GM12878 (cell line): ENCODE results near the gene CDSN. TPM values are rescaled to one million over a fixed set of nuclear protein-coding genes. Genes with fewer than 3 reads are reported as not detected.

Source experiments
- ATAC-seq: fragments of 200-7000 bp; cut with Tn5 transposase; 3 replicates; pipeline ENCODE4 v1.9.1; 2020; ENCODE audit warnings: mild to moderate bottlenecking, moderate library complexity
- BruUV-seq: library from RNA; stranded (reverse); fragments of 400-500 nt; replicated peaks from 2 replicates; lab custom pipeline; 2021; lab: Mats Ljungman, UMichigan
- CTCF ChIA-PET: fragments of 300-600 bp; sonication (Branson Sonifier 250); formaldehyde crosslinking; extraction: SDS; loops from one replicate; lab custom pipeline; 2021; ENCODE audit warnings: inconsistent platforms; lab: Yijun Ruan, JAX
- POLR2A ChIA-PET: fragments of 350-600 bp; formaldehyde crosslinking; extraction: SDS; loops from one replicate; lab custom pipeline; 2021; ENCODE audit warnings: inconsistent platforms; lab: Charles Lee
- RAD21 ChIA-PET: fragments of 300-600 bp; sonication (Branson Sonifier 250); formaldehyde crosslinking; loops from one replicate; lab custom pipeline; 2023; ENCODE audit warnings: antibody characterized with exemption; ENCODE audit not compliant: unreplicated experiment; lab: Charles Lee
- SMC1A ChIA-PET: fragments of 300-600 bp; sonication (Branson Sonifier 250); formaldehyde crosslinking; loops from one replicate; lab custom pipeline; 2023; ENCODE audit not compliant: unreplicated experiment, uncharacterized antibody; lab: Charles Lee
- DNase-seq: peaks from one replicate; pipeline ENCODE4 v3.0.0-alpha.2; 2011; ENCODE audit warnings: low read depth, low spot score
- FAIRE-seq: peaks from 3 replicates; lab custom pipeline; 2011; peaks lifted over from hg19 to GRCh38; lab: Jason Lieb, UNC
- H2AFZ ChIP-seq: 2 replicates; pipeline ENCODE4 v1.6.0; 2011; ENCODE audit warnings: low read depth, low read length, control low read depth; ENCODE audit not compliant: control insufficient read depth
- H3K27ac ChIP-seq: 2 replicates; pipeline ENCODE4 v1.5.1; 2011; ENCODE audit warnings: control low read depth; ENCODE audit not compliant: control insufficient read depth, insufficient read depth
- H3K27me3 ChIP-seq, 2 experiments: replicated peaks in 1 of 2; 2 replicates each; pipeline versions ENCODE4 v1.6.0 to v1.6.1; 2011; ENCODE audit warnings: low read length in 1 of 2; ENCODE audit not compliant: control insufficient read depth in 2 of 2, insufficient read depth in 2 of 2
- H3K36me3 ChIP-seq, 2 experiments: 2 replicates each; pipeline ENCODE4 v1.5.1; 2011; ENCODE audit warnings: low read length in 1 of 2; ENCODE audit not compliant: control insufficient read depth in 2 of 2, insufficient read depth in 2 of 2
- H3K4me1 ChIP-seq: 2 replicates; pipeline ENCODE4 v1.6.1; 2011; ENCODE audit warnings: mild to moderate bottlenecking, low read length, moderate library complexity, mixed read lengths; ENCODE audit not compliant: control insufficient read depth, insufficient read depth
- H3K4me2 ChIP-seq: 2 replicates; pipeline ENCODE4 v1.6.0; 2011; ENCODE audit warnings: control low read depth; ENCODE audit not compliant: control insufficient read depth, insufficient read depth
- H3K4me3 ChIP-seq: fragments of 200-600 bp; sonication (generic); 2 replicates; pipeline ENCODE4 v1.5.1; 2016
- H3K79me2 ChIP-seq: 2 replicates; pipeline ENCODE4 v1.6.0; 2011; ENCODE audit warnings: low read length; ENCODE audit not compliant: control insufficient read depth, insufficient read depth
- H3K9ac ChIP-seq: 2 replicates; pipeline ENCODE4 v1.8.0; 2011; ENCODE audit warnings: low read length, control low read depth, mixed read lengths; ENCODE audit not compliant: control insufficient read depth, insufficient read depth
- H3K9me3 ChIP-seq: replicated peaks from 3 replicates; pipeline ENCODE4 v1.5.1; 2011; ENCODE audit warnings: mild to moderate bottlenecking, low read length; ENCODE audit not compliant: control insufficient read depth, insufficient read depth
- H4K20me1 ChIP-seq: 2 replicates; pipeline ENCODE4 v1.6.0; 2011; ENCODE audit not compliant: control insufficient read depth, insufficient read depth
- ATF7 ChIP-seq: fragments of 450-650 bp; IDR thresholded peaks from 2 replicates; pipeline ENCODE4 v1.6.1; 2016; ENCODE audit warnings: low read depth, mild to moderate bottlenecking
- BCL11A ChIP-seq: IDR thresholded peaks from 2 replicates; pipeline ENCODE4 v1.6.1; 2011; ENCODE audit warnings: low read depth, low read length
- EGR1 ChIP-seq, 2 experiments: IDR thresholded peaks; 1 replicate in 1 of 2; 2 replicates in 1 of 2; pipeline ENCODE4 v1.6.1; 2011 to 2012; ENCODE audit warnings: low read depth in 2 of 2, low read length in 2 of 2, borderline replicate concordance in 1 of 2, mild to moderate bottlenecking in 1 of 2, moderate library complexity in 1 of 2
- GATAD2B ChIP-seq: fragments of 450-650 bp; conservative IDR thresholded peaks from 2 replicates; pipeline ENCODE4 v1.6.1; 2017; ENCODE audit warnings: low read depth, mild to moderate bottlenecking, moderate library complexity
- HDAC6 ChIP-seq: fragments of 200-600 bp; sonication (generic); IDR thresholded peaks from one replicate; pipeline ENCODE4 v1.8.0; 2017; ENCODE audit warnings: antibody characterized with exemption; ENCODE audit not compliant: unreplicated experiment
- IRF4 ChIP-seq: IDR thresholded peaks from 2 replicates; pipeline ENCODE4 v1.6.1; 2011; ENCODE audit warnings: low read depth, low read length
- PRDM15 ChIP-seq: fragments of 450-650 bp; formaldehyde crosslinking; IDR thresholded peaks from 2 replicates; pipeline ENCODE4 v1.4.0; 2020; ENCODE audit warnings: mild to moderate bottlenecking, moderate library complexity
- RAD51 ChIP-seq: fragments of 450-650 bp; IDR thresholded peaks from 2 replicates; pipeline ENCODE4 v1.6.1; 2016; ENCODE audit warnings: moderate library complexity, mild to moderate bottlenecking, inconsistent platforms
- SMC3 ChIP-seq: IDR thresholded peaks from 2 replicates; pipeline ENCODE4 v1.6.1; 2011; ENCODE audit warnings: low read length, improper control_type of control experiment, borderline replicate concordance
- USF2 ChIP-seq: IDR thresholded peaks from 2 replicates; pipeline ENCODE4 v1.6.1; 2011; ENCODE audit warnings: low read depth, low read length, improper control_type of control experiment, borderline replicate concordance
- WGBS: methylation state at CpG from one replicate; pipeline ENCODE4 v1.1.6; 2016; ENCODE audit warnings: low lambda C conversion rate; ENCODE audit not compliant: insufficient replicate concordance, insufficient coverage; ENCODE audit errors: missing lambda C conversion rate; 5-methylcytosine and 5-hydroxymethylcytosine counted together
- in situ Hi-C: fragments of 300-500 bp; cut with MboI; formaldehyde crosslinking; loops from 9 replicates; pipeline ENCODE4 v1.14.3; 2018; ENCODE audit warnings: mixed read lengths
- intact Hi-C: fragments of 100-400 bp; cut with micrococcal nuclease; formaldehyde crosslinking; loops from one replicate; pipeline ENCODE4 v1.14.2; 2022; ENCODE audit not compliant: unreplicated experiment
- polyA plus RNA-seq, 11 experiments: library from polyadenylated mRNA; depleted of rRNA in 4 of 11; unstranded in 6 of 11; stranded (reverse) in 5 of 11; fragments of >200 nt; fragmentation: Nextera tagmentation in 4 of 11; fragmentation: Illumina TruSeq in 1 of 11; extraction: Ambion mirVana in 4 of 11; extraction: Trizol in 1 of 11; gene quantifications; 1 replicate in 1 of 11; 2 replicates in 10 of 11; pipeline versions ENCODE4 v1.2.1 to v1.2.3, GENCODE V29; 2011 to 2016; ENCODE audit warnings: inconsistent platforms in 2 of 11, missing spikeins in 2 of 11, low read depth in 1 of 11
- total RNA-seq, 4 experiments: library from RNA; depleted of rRNA in 3 of 4; stranded (reverse); fragments of >200 nt in 3 of 4; fragmentation: Illumina TruSeq in 1 of 4; extraction: Trizol in 1 of 4; gene quantifications; 2 replicates each; pipeline versions ENCODE4 v1.2.1 to v1.2.3, GENCODE V29; 2013 to 2021
- TF ChIP-seq, protein P1 (sequence below): fragments of 450-650 bp; IDR thresholded peaks from 2 replicates; pipeline ENCODE4 v1.6.1; 2017; ENCODE audit warnings: mild to moderate bottlenecking, low read depth, inconsistent platforms; ENCODE audit not compliant: poor library complexity, severe bottlenecking
- TF ChIP-seq, protein P2 (sequence below): fragments of 450-650 bp; IDR thresholded peaks from 2 replicates; pipeline ENCODE4 v1.6.1; 2018; ENCODE audit warnings: mild to moderate bottlenecking, low read depth, moderate library complexity; ENCODE audit not compliant: partially characterized antibody
- TF ChIP-seq, protein P3 (sequence below): fragments of 450-650 bp; IDR thresholded peaks from 2 replicates; pipeline ENCODE4 v1.6.1; 2016; ENCODE audit warnings: mild to moderate bottlenecking

CDSN gene
- total and polyA plus RNA-seq, 10 of the 15 experiments (the other 5 are each of a cell fraction or from before 2014, with no cell fraction given) = 0.01 TPM; not detected in 9

GRCh38 chr6:31091680-31092079, 28.6 kb downstream of the CDSN start:
- H3K36me3 ChIP-seq = no peaks in the 10 kb centered on the region
- H3K9ac ChIP-seq = no peak overlapping the region
- intact Hi-C loops (no loop called here), in situ Hi-C loops (loop anchor here (10.0 kb wide), 1 partner anchor 627 kb away; no protein-coding TSS in a partner anchor)
- ChIA-PET SMC1A (interaction anchor here (0.7 to 1.6 kb wide), 3 partner anchors 8 to 264 kb away, joined by 3 to 5 read pairs (median 3); no protein-coding TSS in a partner anchor), RAD21 (interaction anchor here (1.0 to 1.7 kb wide), 2 partner anchors 10 to 176 kb away, joined by 3 to 5 read pairs; no protein-coding TSS in a partner anchor), POLR2A (interaction anchor here (1.5 kb wide), 1 partner anchor 35 kb away, joined by 4 read pairs; no protein-coding TSS in a partner anchor), CTCF (interaction anchor here (1.3 to 4.6 kb wide), 5 partner anchors 12 to 176 kb away, joined by 3 to 30 read pairs (median 6); partner anchors contain the start of gene PSORS1C1)
- no peak overlapping the region for H2AFZ ChIP-seq
- BruUV-seq = no TSS peak
- 15% methylated on average over 3 of the region's 3 CpGs for WGBS
- ATAC-seq (no peak), DNase-seq (no peak), FAIRE-seq (no peak)
- H3K4me3 ChIP-seq = no peak overlapping the region
- H3K79me2 ChIP-seq = no peaks in the 10 kb centered on the region
- H3K4me2 ChIP-seq = no peak overlapping the region
- no peaks in the 10 kb centered on the region for H3K9me3 ChIP-seq
- H3K27ac ChIP-seq = no peak overlapping the region
- H3K27me3 ChIP-seq = no peaks in the 10 kb centered on the region; a peak in 1 of 4 replicates
- no peaks in the 10 kb centered on the region for H4K20me1 ChIP-seq
- no peaks in the 10 kb centered on the region for H3K4me1 ChIP-seq
- TF ChIP-seq, protein P1, sequence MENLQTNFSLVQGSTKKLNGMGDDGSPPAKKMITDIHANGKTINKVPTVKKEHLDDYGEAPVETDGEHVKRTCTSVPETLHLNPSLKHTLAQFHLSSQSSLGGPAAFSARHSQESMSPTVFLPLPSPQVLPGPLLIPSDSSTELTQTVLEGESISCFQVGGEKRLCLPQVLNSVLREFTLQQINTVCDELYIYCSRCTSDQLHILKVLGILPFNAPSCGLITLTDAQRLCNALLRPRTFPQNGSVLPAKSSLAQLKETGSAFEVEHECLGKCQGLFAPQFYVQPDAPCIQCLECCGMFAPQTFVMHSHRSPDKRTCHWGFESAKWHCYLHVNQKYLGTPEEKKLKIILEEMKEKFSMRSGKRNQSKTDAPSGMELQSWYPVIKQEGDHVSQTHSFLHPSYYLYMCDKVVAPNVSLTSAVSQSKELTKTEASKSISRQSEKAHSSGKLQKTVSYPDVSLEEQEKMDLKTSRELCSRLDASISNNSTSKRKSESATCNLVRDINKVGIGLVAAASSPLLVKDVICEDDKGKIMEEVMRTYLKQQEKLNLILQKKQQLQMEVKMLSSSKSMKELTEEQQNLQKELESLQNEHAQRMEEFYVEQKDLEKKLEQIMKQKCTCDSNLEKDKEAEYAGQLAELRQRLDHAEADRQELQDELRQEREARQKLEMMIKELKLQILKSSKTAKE = no peak
- no peak for TF ChIP-seq PRDM15 (CRISPR knock-in tag)
- TF ChIP-seq, protein P2, sequence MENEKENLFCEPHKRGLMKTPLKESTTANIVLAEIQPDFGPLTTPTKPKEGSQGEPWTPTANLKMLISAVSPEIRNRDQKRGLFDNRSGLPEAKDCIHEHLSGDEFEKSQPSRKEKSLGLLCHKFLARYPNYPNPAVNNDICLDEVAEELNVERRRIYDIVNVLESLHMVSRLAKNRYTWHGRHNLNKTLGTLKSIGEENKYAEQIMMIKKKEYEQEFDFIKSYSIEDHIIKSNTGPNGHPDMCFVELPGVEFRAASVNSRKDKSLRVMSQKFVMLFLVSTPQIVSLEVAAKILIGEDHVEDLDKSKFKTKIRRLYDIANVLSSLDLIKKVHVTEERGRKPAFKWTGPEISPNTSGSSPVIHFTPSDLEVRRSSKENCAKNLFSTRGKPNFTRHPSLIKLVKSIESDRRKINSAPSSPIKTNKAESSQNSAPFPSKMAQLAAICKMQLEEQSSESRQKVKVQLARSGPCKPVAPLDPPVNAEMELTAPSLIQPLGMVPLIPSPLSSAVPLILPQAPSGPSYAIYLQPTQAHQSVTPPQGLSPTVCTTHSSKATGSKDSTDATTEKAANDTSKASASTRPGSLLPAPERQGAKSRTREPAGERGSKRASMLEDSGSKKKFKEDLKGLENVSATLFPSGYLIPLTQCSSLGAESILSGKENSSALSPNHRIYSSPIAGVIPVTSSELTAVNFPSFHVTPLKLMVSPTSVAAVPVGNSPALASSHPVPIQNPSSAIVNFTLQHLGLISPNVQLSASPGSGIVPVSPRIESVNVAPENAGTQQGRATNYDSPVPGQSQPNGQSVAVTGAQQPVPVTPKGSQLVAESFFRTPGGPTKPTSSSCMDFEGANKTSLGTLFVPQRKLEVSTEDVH = no peak
- TF ChIP-seq EGR1 (IDR thresholded peaks at IDR 0.05; ENCODE audit: borderline replicate concordance in 1 of 2, low read depth in 2 of 2, low read length in 2 of 2) = no peak
- no peak for TF ChIP-seq BCL11A
- TF ChIP-seq, protein P3, sequence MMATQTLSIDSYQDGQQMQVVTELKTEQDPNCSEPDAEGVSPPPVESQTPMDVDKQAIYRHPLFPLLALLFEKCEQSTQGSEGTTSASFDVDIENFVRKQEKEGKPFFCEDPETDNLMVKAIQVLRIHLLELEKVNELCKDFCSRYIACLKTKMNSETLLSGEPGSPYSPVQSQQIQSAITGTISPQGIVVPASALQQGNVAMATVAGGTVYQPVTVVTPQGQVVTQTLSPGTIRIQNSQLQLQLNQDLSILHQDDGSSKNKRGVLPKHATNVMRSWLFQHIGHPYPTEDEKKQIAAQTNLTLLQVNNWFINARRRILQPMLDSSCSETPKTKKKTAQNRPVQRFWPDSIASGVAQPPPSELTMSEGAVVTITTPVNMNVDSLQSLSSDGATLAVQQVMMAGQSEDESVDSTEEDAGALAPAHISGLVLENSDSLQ = no peak
- no peak for TF ChIP-seq GATAD2B
- no peak for TF ChIP-seq SMC3
- TF ChIP-seq RAD51 = no peak
- TF ChIP-seq HDAC6 = no peak
- no peak for TF ChIP-seq IRF4
- no peak for TF ChIP-seq USF2
- TF ChIP-seq ATF7 = no peak
